Muscle layer of duodenum (tissue), 2 donors: ENCODE results near the gene SNN.

ENCODE experiments used
- H3K27ac ChIP-seq: one replicate; pipeline ENCODE4 v1.7.0; 2013; ENCODE audit warnings: mild to moderate bottlenecking, low read length
- H3K27me3 ChIP-seq: one replicate; pipeline ENCODE4 v1.7.0; 2013; ENCODE audit warnings: low read depth, mild to moderate bottlenecking, control low read depth, low read length
- H3K36me3 ChIP-seq, 2 donors: one replicate each; pipeline ENCODE4 v1.7.0; 2013; ENCODE audit warnings: low read length in 2 of 2, control low read depth in 1 of 2, mild to moderate bottlenecking in 1 of 2; ENCODE audit not compliant: insufficient read depth in 2 of 2, control insufficient read depth in 1 of 2
- H3K4me1 ChIP-seq, 2 donors: one replicate each; pipeline ENCODE4 v1.7.0; 2013; ENCODE audit warnings: low read length in 2 of 2, mild to moderate bottlenecking in 2 of 2, control low read depth in 1 of 2, moderate library complexity in 1 of 2; ENCODE audit not compliant: insufficient read depth in 2 of 2, control insufficient read depth in 1 of 2
- H3K4me3 ChIP-seq, 2 donors: one replicate each; pipeline ENCODE4 v1.7.0; 2013; ENCODE audit warnings: low read length in 2 of 2, low read depth in 1 of 2, mild to moderate bottlenecking in 1 of 2
- H3K9me3 ChIP-seq, 2 donors: one replicate each; pipeline ENCODE4 v1.7.0; 2013; ENCODE audit warnings: low read length in 2 of 2, control low read depth in 1 of 2, mild to moderate bottlenecking in 1 of 2; ENCODE audit not compliant: control insufficient read depth in 1 of 2
- donor health status: healthy.

Gene SNN

GRCh38 chr16:11715246-11715947 is 47.1 kb downstream of the SNN start:
- Histone ChIP-seq H3K4me1 (peaks cover 0 to 24% of the 10 kb centered on the region in 2 donors), H3K27me3 (no peaks in the 10 kb centered on the region), H3K4me3 (no peak overlapping the region), H3K27ac (peak overlapping the region; percentile 70), H3K36me3 (peaks cover 13 to 20% of the 10 kb centered on the region in 2 donors), H3K9me3 (no peaks in the 10 kb centered on the region)

GRCh38 chr16:11716336-11716735 is 48.1 kb downstream of the SNN start:
- no peaks in the 10 kb centered on the region for H3K9me3 ChIP-seq
- H3K27ac ChIP-seq = peak overlapping the region; percentile 70
- peaks cover 14 to 19% of the 10 kb centered on the region in 2 donors for H3K36me3 ChIP-seq
- peaks cover 0 to 24% of the 10 kb centered on the region in 2 donors for H3K4me1 ChIP-seq
- H3K27me3 ChIP-seq = no peaks in the 10 kb centered on the region
- no peak overlapping the region for H3K4me3 ChIP-seq

GRCh38 chr16:11717811-11718210 is 49.6 kb downstream of the SNN start:
- Histone ChIP-seq H3K9me3 (no peaks in the 10 kb centered on the region), H3K27me3 (no peaks in the 10 kb centered on the region), H3K4me1 (peaks cover 0 to 24% of the 10 kb centered on the region in 2 donors), H3K27ac (no peak overlapping the region), H3K4me3 (no peak overlapping the region), H3K36me3 (peaks cover 21 to 22% of the 10 kb centered on the region in 2 donors)

DNA sequence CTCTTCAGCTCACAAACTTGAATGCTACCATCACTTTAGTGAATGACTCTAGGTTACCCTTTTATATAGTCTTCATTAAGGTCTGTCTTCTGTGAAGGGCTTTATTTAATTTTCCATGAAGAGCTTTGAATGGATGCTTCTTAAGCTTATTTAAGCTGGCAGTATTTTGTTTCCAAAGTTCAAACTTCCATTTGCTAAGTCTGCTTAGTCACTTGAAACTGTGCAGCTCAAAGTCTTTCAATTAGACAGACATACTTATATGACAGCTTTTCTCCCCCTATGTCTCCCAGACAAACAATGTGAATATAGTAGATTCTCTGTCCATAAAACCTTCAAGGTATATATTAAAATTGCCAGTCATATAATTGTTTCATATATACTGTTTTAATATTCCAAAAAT is 50.9 kb downstream of the SNN start:
- no peaks in the 10 kb centered on the region for H3K27me3 ChIP-seq
- H3K36me3 ChIP-seq = peaks cover 21 to 25% of the 10 kb centered on the region in 2 donors
- peaks cover 0 to 24% of the 10 kb centered on the region in 2 donors for H3K4me1 ChIP-seq
- no peaks in the 10 kb centered on the region for H3K9me3 ChIP-seq
- no peak overlapping the region for H3K4me3 ChIP-seq
- no peak overlapping the region for H3K27ac ChIP-seq

GRCh38 chr16:11719762-11720161 is 51.5 kb downstream of the SNN start:
- Histone ChIP-seq H3K27ac (no peak overlapping the region), H3K27me3 (no peaks in the 10 kb centered on the region), H3K9me3 (no peaks in the 10 kb centered on the region), H3K4me3 (no peak overlapping the region), H3K36me3 (peaks cover 21 to 28% of the 10 kb centered on the region in 2 donors), H3K4me1 (peaks cover 0 to 24% of the 10 kb centered on the region in 2 donors)

GRCh38 chr16:11721781-11722467 is 53.7 kb downstream of the SNN start:
- Histone ChIP-seq H3K9me3 (no peaks in the 10 kb centered on the region), H3K36me3 (peaks cover 21 to 35% of the 10 kb centered on the region in 2 donors)

DNA sequence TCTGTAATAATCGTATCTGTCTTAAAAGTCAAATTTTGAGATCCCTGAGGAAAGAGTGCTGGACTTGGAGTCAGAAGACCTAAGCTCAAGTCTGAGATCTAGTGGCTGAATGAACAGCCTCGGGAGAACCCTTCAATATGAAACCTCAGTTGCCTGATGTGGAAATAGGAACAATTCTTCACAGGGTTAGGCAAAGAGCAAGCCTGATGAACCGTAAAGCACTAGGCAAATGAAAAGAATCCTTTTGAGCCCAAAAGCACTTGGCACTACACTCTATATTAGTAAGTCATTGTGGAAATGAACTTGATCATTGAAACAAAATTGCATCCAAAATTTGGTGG is 54.2 kb downstream of the SNN start:
- no peaks in the 10 kb centered on the region for H3K27me3 ChIP-seq
- no peaks in the 10 kb centered on the region for H3K9me3 ChIP-seq
- H3K27ac ChIP-seq = no peak overlapping the region
- H3K4me3 ChIP-seq = no peak overlapping the region
- H3K36me3 ChIP-seq = peaks cover 21 to 35% of the 10 kb centered on the region in 2 donors
- peaks cover 0 to 14% of the 10 kb centered on the region in 2 donors for H3K4me1 ChIP-seq

More at GRCh38 chr16:11721781-11722467, 53.7 kb downstream of the SNN start:
- no peaks in the 10 kb centered on the region for H3K27me3 ChIP-seq
- H3K4me3 ChIP-seq = no peak overlapping the region
- H3K27ac ChIP-seq = no peak overlapping the region
- H3K4me1 ChIP-seq = peaks cover 0 to 15% of the 10 kb centered on the region in 2 donors

DNA sequence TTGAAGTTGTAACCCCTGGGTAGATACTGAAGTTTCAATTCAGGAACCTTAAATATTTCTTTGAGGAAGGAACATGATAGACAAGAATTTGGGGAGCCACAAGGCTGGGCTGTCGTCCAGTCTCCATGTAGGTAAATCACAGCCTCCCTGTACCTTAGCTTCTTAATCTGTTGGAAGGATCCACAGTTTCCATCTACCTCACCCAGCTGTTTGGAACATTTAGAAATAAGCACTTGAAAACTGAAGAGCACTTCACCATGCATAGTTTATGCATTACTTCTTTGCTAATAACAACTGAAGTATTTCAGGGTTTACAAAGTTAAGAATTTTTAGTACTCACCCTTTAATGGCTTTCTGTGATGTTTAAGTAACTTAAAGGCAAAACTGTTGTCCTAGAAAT is 57.2 kb downstream of the SNN start:
- Histone ChIP-seq H3K4me3 (no peak overlapping the region), H3K27me3 (no peaks in the 10 kb centered on the region), H3K9me3 (no peaks in the 10 kb centered on the region), H3K27ac (no peak overlapping the region), H3K36me3 (peaks cover 27 to 41% of the 10 kb centered on the region in 2 donors), H3K4me1 (no peaks in the 10 kb centered on the region)

GRCh38 chr16:11726008-11726407 is 57.8 kb downstream of the SNN start:
- H3K27me3 ChIP-seq = no peaks in the 10 kb centered on the region
- no peaks in the 10 kb centered on the region for H3K4me1 ChIP-seq
- H3K27ac ChIP-seq = no peak overlapping the region
- no peaks in the 10 kb centered on the region for H3K9me3 ChIP-seq
- peaks cover 27 to 36% of the 10 kb centered on the region in 2 donors for H3K36me3 ChIP-seq
- H3K4me3 ChIP-seq = no peak overlapping the region

DNA sequence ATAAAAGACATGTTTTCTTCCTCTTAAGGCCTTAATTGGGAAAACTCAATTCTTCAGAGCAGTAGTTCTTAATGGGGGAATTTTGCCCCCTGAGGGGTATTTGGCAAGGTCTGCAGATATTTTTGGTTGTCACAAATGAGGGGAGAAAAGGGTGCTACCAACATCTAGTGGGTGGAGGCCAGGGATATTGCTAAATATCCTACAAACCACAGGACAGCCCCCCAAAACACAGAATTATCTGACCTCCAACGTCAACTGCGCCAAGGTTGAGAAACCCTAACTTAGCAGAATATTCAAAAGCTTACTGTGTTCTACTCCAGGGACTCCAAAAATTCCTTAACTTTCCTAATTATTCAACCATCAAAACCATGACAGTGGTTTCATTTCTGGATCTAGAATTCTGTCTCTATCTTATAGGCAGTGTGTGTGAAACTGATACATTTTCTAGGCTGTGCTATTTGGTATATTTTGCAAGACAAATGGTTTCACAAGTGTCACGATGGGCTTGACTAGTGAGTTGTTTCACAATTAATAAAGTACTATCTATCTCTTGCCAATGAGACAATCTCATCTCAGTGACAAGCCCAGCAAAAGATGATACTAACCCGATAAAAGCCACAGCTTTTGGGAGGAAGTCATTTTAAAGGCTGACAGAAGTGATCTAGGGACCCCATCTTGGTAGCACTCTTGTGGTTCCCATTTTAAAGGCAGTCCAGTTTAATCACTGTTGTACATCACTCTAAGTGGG is 59.7 kb downstream of the SNN start:
- Histone ChIP-seq H3K4me1 (no peaks in the 10 kb centered on the region), H3K27ac (no peak overlapping the region), H3K27me3 (no peaks in the 10 kb centered on the region), H3K4me3 (no peak overlapping the region), H3K36me3 (peaks cover 30 to 40% of the 10 kb centered on the region in 2 donors), H3K9me3 (no peaks in the 10 kb centered on the region)
